ENCODE results near the gene TXLNG. TPM values are rescaled to one million over a fixed set of nuclear protein-coding genes. Genes with fewer than 3 reads are reported as not detected.

TXLNG gene
- total and polyA plus RNA-seq, 2 of the 13 experiments (the other 11 are each of a cell fraction or from before 2014, with no cell fraction given), result 13.1 to 15.5 TPM

DNA sequence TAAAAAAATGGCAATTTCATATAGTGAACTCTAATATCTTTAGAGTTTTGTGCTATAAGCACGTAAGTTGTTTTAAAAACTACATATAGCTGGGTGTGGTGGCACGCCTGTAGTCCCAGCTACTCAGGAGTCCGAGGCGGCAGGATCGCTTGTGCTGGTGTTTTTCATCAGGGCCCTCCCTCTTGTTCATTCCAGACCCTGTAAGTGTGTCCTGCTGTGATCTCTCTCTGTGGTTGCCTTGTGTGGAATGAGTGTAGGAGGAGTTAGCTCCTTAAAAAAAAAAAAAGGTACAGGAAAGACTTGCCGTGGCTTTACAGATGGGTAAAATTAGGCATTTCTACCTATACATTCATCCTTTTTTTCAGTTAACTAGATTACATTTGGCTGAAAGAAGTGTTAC, 48.5 kb downstream of the TXLNG start:
- H3K36me3 ChIP-seq (replicated peaks in 1 of 2; ENCODE audit: control insufficient read depth in 1 of 2, insufficient read depth in 2 of 2, low read length in 2 of 2), result peaks cover 5 to 44% of the 10 kb centered on the region in 2 experiments
- WGBS (ENCODE audit: low lambda C conversion rate), result 91% methylated on average over 3 of the region's 6 CpGs
- TF ChIP-seq ATF1 (CRISPR knock-in tag; IDR thresholded peaks at IDR 0.05) (no peak), NFE2L1 (CRISPR knock-in tag; IDR thresholded peaks at IDR 0.05; ENCODE audit: borderline replicate concordance) (no peak), ELF1 (CRISPR knock-in tag; IDR thresholded peaks at IDR 0.05) (no peak), KAT8 (CRISPR knock-in tag; IDR thresholded peaks at IDR 0.05) (no peak), ZNF558 (CRISPR knock-in tag; IDR thresholded peaks at IDR 0.05; ENCODE audit: borderline replicate concordance) (no peak), TBX2 (CRISPR knock-in tag; IDR thresholded peaks at IDR 0.05; ENCODE audit: borderline replicate concordance) (no peak), BRF2 (CRISPR knock-in tag; IDR thresholded peaks at IDR 0.05) (no peak), FOXK2 (IDR thresholded peaks at IDR 0.05) (no peak), RBFOX2 (IDR thresholded peaks at IDR 0.05; ENCODE audit: low read depth, low read length) (no peak), RXRB (CRISPR knock-in tag; IDR thresholded peaks at IDR 0.05; ENCODE audit: borderline replicate concordance) (no peak), SALL2 (CRISPR knock-in tag; IDR thresholded peaks at IDR 0.05) (no peak), SP5 (CRISPR knock-in tag; IDR thresholded peaks at IDR 0.05; ENCODE audit: borderline replicate concordance, low read depth) (no peak), NFIC (IDR thresholded peaks at IDR 0.05; ENCODE audit: low read length) (no peak), ZNF878 (CRISPR knock-in tag; IDR thresholded peaks at IDR 0.05) (no peak), GABPB1 (CRISPR knock-in tag; IDR thresholded peaks at IDR 0.05) (no peak)
- TF ChIP-seq, protein P1, sequence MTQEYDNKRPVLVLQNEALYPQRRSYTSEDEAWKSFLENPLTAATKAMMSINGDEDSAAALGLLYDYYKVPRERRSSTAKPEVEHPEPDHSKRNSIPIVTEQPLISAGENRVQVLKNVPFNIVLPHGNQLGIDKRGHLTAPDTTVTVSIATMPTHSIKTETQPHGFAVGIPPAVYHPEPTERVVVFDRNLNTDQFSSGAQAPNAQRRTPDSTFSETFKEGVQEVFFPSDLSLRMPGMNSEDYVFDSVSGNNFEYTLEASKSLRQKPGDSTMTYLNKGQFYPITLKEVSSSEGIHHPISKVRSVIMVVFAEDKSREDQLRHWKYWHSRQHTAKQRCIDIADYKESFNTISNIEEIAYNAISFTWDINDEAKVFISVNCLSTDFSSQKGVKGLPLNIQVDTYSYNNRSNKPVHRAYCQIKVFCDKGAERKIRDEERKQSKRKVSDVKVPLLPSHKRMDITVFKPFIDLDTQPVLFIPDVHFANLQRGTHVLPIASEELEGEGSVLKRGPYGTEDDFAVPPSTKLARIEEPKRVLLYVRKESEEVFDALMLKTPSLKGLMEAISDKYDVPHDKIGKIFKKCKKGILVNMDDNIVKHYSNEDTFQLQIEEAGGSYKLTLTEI (CRISPR knock-in tag; conservative IDR thresholded peaks at IDR 0.05), result no peak
- TF ChIP-seq, protein P2, sequence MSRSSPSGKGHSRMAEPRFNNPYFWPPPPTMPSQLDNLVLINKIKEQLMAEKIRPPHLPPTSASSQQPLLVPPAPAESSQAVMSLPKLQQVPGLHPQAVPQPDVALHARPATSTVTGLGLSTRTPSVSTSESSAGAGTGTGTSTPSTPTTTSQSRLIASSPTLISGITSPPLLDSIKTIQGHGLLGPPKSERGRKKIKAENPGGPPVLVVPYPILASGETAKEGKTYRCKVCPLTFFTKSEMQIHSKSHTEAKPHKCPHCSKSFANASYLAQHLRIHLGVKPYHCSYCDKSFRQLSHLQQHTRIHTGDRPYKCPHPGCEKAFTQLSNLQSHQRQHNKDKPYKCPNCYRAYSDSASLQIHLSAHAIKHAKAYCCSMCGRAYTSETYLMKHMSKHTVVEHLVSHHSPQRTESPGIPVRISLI (CRISPR knock-in tag; IDR thresholded peaks at IDR 0.05; ENCODE audit: borderline replicate concordance), result no peak
- BruUV-seq (replicated peaks), result no TSS peak
- ChIA-PET POLR2A (no interaction called here), CTCF (ENCODE audit: low intra/inter-chr PET ratio, low total read pairs) (no interaction called here)
- no peak for DNase-seq (ENCODE audit: low spot score)
- intact Hi-C loops (cut with micrococcal nuclease; ENCODE audit: unreplicated experiment) (no loop called here), in situ Hi-C loops (cut with HindIII; ENCODE audit: extremely low pct_ligation_motif_present, low pct_unique_long_range_greater_than_20kb) (no loop called here)
- no peak overlapping the region for H3K4me3 ChIP-seq (replicated peaks in 1 of 3; ENCODE audit: insufficient read depth in 1 of 3, low read depth in 2 of 3, low read length in 3 of 3)
- H3K79me2 ChIP-seq (ENCODE audit: insufficient read depth, low read length), result no peaks in the 10 kb centered on the region
- no peak for ATAC-seq
- no peak overlapping the region for H3K27ac ChIP-seq (ENCODE audit: extremely low read length, insufficient read depth, low read length)
- no peaks in the 10 kb centered on the region for H3K27me3 ChIP-seq (ENCODE audit: control insufficient read depth in 1 of 2, insufficient read depth in 2 of 2, low read length in 2 of 2)
- no peak overlapping the region for H3K9ac ChIP-seq (ENCODE audit: insufficient read depth, low read depth, low read length)
- no peaks in the 10 kb centered on the region for H3K4me1 ChIP-seq (ENCODE audit: insufficient read depth, low read length)
- no peak overlapping the region for H2AFZ ChIP-seq (ENCODE audit: low read length)
- H3K4me2 ChIP-seq (ENCODE audit: low read depth, low read length), result no peak overlapping the region
- H3K9me3 ChIP-seq (ENCODE audit: low read length), result no peaks in the 10 kb centered on the region
- no peaks in the 10 kb centered on the region for H4K20me1 ChIP-seq (ENCODE audit: insufficient read depth, low read length)
- no peak for FAIRE-seq
